ENCODE data around the gene HNRNPAB. TPM values are rescaled to one million over a fixed set of nuclear protein-coding genes. Genes with fewer than 3 reads are reported as not detected.
"Not testable (repeated sequence)": the region's sequence is repeated elsewhere in the genome, so short reads cannot be mapped to it uniquely, and the experiment has no call there.

The HNRNPAB gene
- polyA plus RNA-seq, 1 donor, result 163 TPM

DNA sequence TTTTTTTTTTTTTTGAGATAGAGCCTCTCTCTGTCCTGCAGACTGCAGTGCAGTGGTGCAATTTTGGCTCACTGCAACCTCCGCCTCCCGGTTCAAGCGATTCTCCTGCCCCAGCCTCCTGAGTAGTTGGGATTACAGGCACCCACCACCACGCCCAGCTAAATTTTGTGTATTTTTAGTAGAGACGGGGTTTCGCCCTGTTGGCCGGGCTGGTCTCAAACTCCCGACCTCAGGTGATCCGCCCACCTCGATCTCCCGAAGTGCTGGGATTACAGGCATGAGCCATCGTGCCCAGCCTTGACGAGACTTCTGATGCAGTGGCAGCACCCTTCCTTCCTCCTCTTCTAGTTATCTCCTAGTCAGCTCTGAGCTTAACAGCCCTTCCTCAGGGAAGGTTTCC is 24.8 kb downstream of the HNRNPAB start:
- not testable (repeated sequence) for DNase-seq

GRCh38 chr5:178229861-178230260 is 25.5 kb downstream of the HNRNPAB start:
- DNase-seq, result no peak

DNA sequence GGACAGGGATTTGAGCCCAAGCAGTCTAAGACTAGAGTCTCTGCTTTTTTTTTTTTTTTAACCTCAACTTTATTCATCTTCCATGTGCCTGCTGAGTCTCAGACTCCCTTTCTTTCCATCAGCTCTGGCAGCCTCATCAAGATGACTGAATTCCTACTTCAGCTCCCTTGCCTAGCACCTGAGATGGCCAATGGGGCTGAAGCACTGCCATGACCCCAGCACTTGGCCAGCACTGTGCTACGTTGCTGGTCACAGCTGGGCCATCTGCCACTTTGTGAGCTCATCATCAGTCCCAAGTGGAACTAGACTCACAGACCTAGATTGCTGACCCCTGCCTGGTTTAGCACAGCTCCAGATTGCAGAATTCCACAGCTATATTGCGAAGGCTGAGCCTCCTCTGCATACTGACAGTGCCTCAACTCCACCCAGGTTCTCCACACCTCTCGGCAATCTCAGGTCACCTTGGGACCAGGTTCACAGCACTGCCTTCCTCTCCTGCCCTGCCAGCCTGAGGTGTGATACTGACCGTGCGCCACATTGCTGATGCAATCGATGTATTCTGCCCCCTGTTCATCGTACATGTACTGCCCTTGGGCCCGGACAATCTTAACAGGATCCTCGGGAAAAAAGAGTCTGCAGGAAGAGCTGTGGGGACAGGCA is 26.7 kb downstream of the HNRNPAB start:
- DNase-seq, result no peak

GRCh38 chr5:178231539-178232123 is 27.3 kb downstream of the HNRNPAB start:
- DNase-seq, result no peak

DNA sequence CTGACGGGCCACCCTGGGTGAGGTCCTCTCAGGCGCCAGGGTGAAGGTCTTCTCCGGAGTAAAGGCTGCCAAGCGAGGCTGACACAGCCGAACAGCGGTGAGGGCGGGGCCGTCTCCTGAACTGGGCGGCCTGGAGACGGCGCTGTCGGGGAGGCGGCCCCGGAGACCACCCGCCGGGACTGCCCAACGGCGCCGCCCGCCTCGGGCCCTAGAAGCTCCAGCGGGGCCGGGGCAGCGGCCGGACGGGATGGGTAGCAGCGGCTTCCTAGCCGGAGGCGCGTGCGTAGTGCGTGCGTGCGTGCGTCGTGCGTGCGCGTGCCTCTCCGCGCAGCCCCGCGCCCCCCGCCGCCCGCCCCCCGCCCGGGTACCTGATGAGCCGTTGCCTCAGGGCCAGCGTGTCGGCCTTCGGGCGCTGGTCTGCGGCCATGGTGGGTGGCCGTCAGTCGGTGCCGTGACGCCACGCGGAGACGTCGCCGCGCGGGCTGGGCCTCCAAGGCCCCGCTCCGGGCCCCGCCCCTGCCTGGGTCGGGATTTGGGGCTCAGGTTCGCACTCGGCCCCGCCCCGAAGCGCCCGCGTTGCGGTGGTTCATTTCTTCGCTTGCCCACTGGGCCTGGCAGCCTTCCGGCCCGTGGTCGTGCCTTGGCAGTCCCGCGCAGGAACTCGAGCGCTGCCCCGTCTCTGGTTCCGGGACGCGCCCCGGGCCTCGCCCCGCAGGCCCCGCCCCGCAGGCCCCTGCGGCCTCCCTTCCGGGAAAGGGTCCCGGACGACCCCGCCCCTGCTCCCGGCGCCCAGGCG is 28.0 kb downstream of the HNRNPAB start, which contains the start of gene PHYKPL:
Gene PHYKPL (minus strand): TSS at position 679 of the 796 bp plus-strand sequence. CDS start 252 bp downstream, at position 427.
- peak; percentile 60 for DNase-seq

DNA sequence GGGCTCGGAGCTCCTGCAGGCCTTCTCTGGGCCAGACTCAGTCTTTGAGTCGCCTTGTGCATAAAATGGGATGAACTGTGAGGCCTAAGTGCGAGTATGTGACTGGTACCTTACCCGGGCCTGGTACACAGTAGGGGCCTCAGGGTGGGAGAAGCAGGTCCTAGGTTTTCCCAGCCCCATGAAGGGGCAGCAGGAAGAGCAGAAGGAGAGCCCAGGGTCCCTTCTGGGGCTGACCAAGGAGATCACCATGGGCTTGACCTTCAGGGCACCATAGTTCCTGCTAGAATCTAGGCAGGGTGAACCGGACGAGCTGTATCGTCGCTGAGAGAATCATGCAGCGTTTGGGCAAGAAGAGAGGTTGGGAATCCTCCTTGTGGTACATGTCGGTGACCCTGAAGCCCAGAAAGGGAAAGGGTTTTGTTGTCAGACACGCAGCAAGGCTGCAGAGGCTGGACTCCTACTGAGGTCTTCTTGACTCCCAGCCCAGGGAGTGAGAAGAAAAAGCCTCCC is 28.6 kb downstream of the HNRNPAB start:
- no peak for DNase-seq

DNA sequence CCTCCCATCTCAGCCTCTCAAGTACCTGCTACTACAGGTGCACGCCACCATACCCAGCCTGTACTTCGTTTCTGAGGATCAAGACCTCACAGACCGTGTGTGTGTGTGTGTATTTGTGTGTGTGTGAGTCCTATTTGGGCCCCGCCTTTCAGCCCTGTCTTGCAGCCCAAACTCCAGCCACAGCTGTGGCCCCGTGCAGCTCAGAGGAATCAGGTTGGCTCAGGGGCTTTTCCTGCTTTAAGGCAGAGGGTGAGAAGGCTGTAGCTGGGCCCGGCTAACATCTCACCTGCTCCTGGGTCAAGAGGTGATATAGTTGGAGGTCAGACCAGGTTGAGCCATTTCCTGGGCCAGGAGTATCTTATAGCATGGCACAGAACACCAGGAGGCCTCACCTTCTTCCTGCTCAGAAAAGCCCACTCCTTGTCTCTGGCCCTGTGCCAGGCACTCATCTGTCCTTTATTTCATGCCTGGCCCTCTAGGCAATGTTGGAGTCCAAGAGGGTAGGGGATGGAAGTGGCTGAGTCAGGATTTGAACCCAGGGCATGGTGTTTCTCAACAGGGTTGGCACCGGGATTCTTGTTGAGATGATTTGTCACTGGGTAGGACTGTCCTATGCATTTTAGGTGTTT is 29.9 kb downstream of the HNRNPAB start:
- DNase-seq, result no peak

GRCh38 chr5:178234750-178235587 is 30.6 kb downstream of the HNRNPAB start:
- peak; percentile 62 for DNase-seq

- no peak for DNase-seq
Measured at GRCh38 chr5:178235588-178235974, 31.2 kb downstream of the HNRNPAB start.

DNA sequence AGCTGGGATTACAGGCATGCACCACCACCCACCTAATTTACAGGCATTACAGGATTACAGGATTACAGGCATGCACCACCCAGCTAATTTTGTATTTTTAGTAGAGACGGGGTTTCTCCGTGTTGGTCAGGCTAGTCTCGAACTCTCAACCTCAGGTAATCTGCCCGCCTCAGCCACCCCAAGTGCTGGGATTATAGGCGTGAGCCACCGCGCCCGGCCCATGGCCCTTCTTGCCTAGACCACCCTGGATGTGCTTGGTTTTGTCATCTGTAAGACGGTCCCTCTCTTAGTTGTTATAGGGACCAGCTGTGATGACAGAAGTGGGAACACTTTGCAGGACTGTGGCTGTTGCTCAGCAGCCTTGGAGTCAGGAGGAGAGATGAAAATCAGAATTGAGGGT is 31.8 kb downstream of the HNRNPAB start:
- DNase-seq, result no peak

DNA sequence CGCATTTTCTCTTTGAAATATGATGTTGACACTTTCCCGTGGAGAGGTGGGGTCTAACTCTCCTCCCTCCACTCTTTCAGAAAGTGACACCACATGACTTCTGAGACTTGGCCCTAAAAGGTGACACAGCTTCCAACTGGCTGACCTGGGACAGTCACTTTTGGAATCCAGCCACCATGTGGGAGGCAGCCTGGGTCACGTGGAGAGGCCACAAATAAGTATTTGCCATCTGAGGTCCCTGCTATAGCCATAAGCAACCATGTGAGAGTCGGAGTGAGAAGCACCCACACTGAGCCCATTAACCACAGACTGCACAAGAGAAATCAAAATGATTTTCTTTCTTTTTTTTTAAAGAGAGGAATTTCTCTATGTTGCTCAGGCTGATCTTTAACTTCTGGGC is 32.3 kb downstream of the HNRNPAB start:
- DNase-seq, result peak; percentile 37

DNA sequence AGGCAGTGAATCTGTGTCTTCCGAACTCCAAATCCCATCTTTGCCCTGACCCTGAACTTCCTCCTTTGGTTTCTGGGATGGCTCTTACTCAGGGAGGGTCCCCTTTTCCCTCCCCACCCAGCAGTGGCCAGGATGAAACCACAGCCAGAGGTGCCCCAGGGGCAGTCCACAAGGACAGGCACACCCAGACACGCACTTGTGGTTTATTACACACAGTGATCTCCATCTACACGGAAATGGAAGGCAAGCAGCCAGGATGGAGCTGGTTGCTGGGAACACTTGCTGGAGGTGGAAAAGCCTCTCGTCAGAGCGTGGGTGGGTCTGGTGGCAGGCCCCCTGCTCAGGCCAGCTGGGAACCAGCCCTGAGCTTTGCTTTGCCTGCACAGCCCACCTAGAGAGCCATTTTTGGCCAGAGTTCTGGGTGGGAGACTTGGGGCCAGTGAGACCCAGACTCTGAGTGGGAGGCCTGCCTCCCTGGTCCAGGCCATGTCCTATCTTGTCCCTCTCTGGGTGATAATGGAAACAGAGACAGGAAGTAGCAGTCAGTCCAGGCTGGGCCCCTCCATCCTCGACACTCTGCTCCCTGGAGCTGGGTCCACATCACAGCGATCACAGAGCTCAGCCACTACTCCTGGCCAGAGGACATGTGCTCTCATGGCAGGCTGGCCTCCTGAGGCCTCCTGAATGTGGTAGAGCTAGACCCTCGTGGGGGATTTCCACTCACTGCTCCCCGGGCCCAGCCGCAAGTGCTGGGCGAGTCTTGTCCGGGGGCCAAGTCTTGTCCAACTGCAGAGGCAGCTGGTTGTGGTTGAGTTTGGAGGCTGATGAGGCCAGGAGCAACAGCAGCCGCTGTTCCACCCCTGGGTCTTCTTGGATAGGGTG is 33.3 kb downstream of the HNRNPAB start:
- DNase-seq, result no peak

GRCh38 chr5:178238313-178238635 is 33.9 kb downstream of the HNRNPAB start:
- no peak for DNase-seq

- no peak for DNase-seq
Measured at GRCh38 chr5:178238711-178239592, 34.6 kb downstream of the HNRNPAB start.

- DNase-seq, result not testable (repeated sequence)
Measured at GRCh38 chr5:178239626-178240301, 35.4 kb downstream of the HNRNPAB start.

DNA sequence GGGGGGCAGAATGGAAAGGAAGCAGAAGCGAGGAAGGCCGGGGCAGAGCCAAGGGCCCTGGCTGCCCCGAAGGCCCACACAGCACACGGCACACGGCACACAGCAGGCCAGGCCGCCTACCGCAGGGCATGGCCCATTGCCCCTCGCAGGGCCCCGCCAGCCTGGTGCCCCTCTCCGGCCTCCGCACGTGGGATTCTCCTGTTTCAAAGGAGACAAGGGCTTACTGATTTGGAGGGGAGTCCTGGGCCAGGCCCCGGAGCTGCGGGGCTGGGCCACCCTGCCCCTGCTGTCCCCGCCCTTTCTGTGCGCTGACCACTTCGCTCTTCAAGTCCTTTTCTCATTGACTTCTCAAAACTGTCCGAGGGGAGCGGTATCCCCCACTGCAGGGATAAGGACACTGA is 36.0 kb downstream of the HNRNPAB start:
- no peak for DNase-seq

- DNase-seq, result no peak
Measured at GRCh38 chr5:178240766-178241165, 36.4 kb downstream of the HNRNPAB start.

DNA sequence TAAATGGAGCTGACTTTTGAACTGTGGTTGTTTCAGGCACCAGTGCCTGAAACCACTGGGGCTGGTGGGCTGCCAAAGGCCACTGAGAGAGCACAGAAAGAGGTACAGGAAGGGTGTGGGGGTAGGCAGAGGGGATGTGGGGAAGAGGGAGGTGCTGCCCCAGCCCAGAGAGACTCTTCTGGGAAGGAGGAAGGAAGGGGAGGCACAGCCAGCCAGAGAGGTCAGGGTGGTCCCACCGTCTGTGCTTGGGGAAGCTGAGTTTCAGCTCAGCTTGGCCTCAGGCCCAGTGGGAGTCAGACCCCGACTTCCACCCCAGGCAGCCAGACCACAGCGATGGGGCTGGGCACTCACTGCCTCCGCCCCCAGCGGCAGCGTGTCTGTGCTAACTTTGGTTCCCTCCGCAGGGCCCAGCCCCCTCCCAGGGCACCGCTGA is 36.9 kb downstream of the HNRNPAB start:
- no peak for DNase-seq

DNA sequence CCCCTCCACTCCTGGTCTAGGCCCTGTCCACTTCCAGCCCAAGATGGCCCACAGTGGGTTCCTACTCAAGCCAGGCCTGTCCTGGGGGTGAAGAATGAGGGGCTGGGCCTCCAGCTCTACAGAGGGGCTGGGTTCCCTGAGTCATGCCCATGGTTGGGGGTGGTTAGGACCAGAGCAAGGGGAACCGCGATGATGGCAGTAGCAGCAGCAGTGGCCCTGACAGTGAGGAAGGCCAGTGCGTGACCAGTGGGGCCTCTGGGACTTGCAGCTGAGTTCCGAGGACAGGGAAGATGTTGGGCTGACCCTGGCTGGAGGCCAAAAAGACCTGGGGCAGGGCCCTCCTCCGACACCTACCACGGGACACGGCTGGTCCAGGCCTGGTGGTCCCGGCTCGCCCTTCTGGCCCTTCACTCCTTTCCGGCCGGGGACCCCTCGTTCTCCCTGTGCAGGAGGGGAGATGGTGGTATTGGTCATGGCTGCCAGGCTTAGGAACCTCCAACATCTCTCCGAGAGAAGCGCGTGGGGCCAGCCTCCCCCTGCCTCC is 37.4 kb downstream of the HNRNPAB start:
- no peak for DNase-seq
